ENCODE results near the gene ARHGAP32. TPM values are rescaled to one million over a fixed set of nuclear protein-coding genes. Genes with fewer than 3 reads are reported as not detected.

Gene ARHGAP32
- total RNA-seq, 1 experiment from 2014 or later, result 27.8 TPM

- intact Hi-C loops (cut with micrococcal nuclease), result no loop called here
- Histone ChIP-seq H3K27ac (ENCODE audit: low read depth, low read length) (no peak overlapping the region), H3K9me3 (ENCODE audit: control insufficient read depth in 1 of 2, insufficient read depth in 1 of 2, low read depth in 1 of 2, low read length in 2 of 2) (no peaks in the 10 kb centered on the region), H3K36me3 (ENCODE audit: control insufficient read depth in 1 of 2, insufficient read depth in 2 of 2, low read length in 2 of 2) (no peaks in the 10 kb centered on the region), H3K9ac (ENCODE audit: low read length) (no peak overlapping the region), H3K4me1 (ENCODE audit: control insufficient read depth in 1 of 2, insufficient read depth in 2 of 2, low read length in 2 of 2) (peaks cover 5 to 23% of the 10 kb centered on the region in 2 experiments; a peak in 2 of 4 replicates), H3K4me2 (ENCODE audit: low read length) (peak overlapping the region; percentile 13), H3K27me3 (ENCODE audit: insufficient read depth, low read length) (no peaks in the 10 kb centered on the region), H4K20me1 (ENCODE audit: insufficient read depth) (peaks cover 6% of the 10 kb centered on the region; the same call in 1 of the 2 replicates), H3K9me2 (ENCODE audit: insufficient read depth) (no peaks in the 10 kb centered on the region), H3K79me2 (ENCODE audit: insufficient read depth, low read length) (peaks cover 16% of the 10 kb centered on the region), H3K4me3 (replicated peaks in 1 of 2; ENCODE audit: low read depth in 1 of 2, low read length in 2 of 2) (no peak overlapping the region), H2AFZ (ENCODE audit: low read depth, low read length, poor library complexity, severe bottlenecking) (no peak overlapping the region)
- ChIA-PET POLR2A (no interaction called here), RAD21 (ENCODE audit: low non-redundant PET in 1 of 2, low total read pairs in 2 of 2, uncharacterized antibody in 2 of 2, unreplicated experiment in 2 of 2) (no interaction called here), CTCF (no interaction called here)
- no TSS peak for BruUV-seq (replicated peaks)
- no peak for TF ChIP-seq FOSL1 (IDR thresholded peaks at IDR 0.05; ENCODE audit: low read depth)
- TF ChIP-seq ZFX (IDR thresholded peaks at IDR 0.05), result no peak
- TF ChIP-seq ZBTB33 (IDR thresholded peaks at IDR 0.05; ENCODE audit: extremely low read depth, insufficient replicate concordance, low read length), result no peak
- TF ChIP-seq EZH2 (IDR thresholded peaks at IDR 0.05), result no peak
- no peak for TF ChIP-seq TCF7L2 (IDR thresholded peaks at IDR 0.05; ENCODE audit: borderline replicate concordance, extremely low read depth, insufficient read depth, insufficient read length)
- no peak for TF ChIP-seq SRF (IDR thresholded peaks at IDR 0.05; ENCODE audit: low read depth)
- TF ChIP-seq ELF1 (IDR thresholded peaks at IDR 0.05; ENCODE audit: borderline replicate concordance, low read depth), result no peak
- no peak; the same call in 1 of the 2 replicates for ATAC-seq
- no peak for DNase-seq (ENCODE audit: low read depth, low spot score)
Measured at GRCh38 chr11:129191649-129192048, 476 bp downstream of the ARHGAP32 start.

GRCh38 chr11:129190087-129190486 lies 2.0 kb downstream of the ARHGAP32 start:
- Histone ChIP-seq H3K79me2 (ENCODE audit: insufficient read depth, low read length) (peaks cover 20% of the 10 kb centered on the region), H3K4me3 (replicated peaks in 1 of 2; ENCODE audit: low read depth in 1 of 2, low read length in 2 of 2) (no peak overlapping the region), H2AFZ (ENCODE audit: low read depth, low read length, poor library complexity, severe bottlenecking) (no peak overlapping the region), H3K4me1 (ENCODE audit: control insufficient read depth in 1 of 2, insufficient read depth in 2 of 2, low read length in 2 of 2) (peaks cover 5 to 23% of the 10 kb centered on the region in 2 experiments; a peak in 2 of 4 replicates), H3K9me3 (ENCODE audit: control insufficient read depth in 1 of 2, insufficient read depth in 1 of 2, low read depth in 1 of 2, low read length in 2 of 2) (no peaks in the 10 kb centered on the region), H3K9me2 (ENCODE audit: insufficient read depth) (no peaks in the 10 kb centered on the region), H3K9ac (ENCODE audit: low read length) (no peak overlapping the region), H3K4me2 (ENCODE audit: low read length) (no peak overlapping the region; the same call in 1 of the 2 replicates), H3K27ac (ENCODE audit: low read depth, low read length) (no peak overlapping the region), H3K27me3 (ENCODE audit: insufficient read depth, low read length) (no peaks in the 10 kb centered on the region), H3K36me3 (ENCODE audit: control insufficient read depth in 1 of 2, insufficient read depth in 2 of 2, low read length in 2 of 2) (no peaks in the 10 kb centered on the region), H4K20me1 (ENCODE audit: insufficient read depth) (peaks cover 6% of the 10 kb centered on the region; the same call in 1 of the 2 replicates)
- ChIA-PET POLR2A (no interaction called here), RAD21 (ENCODE audit: low non-redundant PET in 1 of 2, low total read pairs in 2 of 2, uncharacterized antibody in 2 of 2, unreplicated experiment in 2 of 2) (no interaction called here), CTCF (no interaction called here)
- ATAC-seq (no peak), DNase-seq (ENCODE audit: low read depth, low spot score) (no peak)
- no TSS peak for BruUV-seq (replicated peaks)
- TF ChIP-seq ZBTB33 (IDR thresholded peaks at IDR 0.05; ENCODE audit: extremely low read depth, insufficient replicate concordance, low read length) (no peak), FOSL1 (IDR thresholded peaks at IDR 0.05; ENCODE audit: low read depth) (no peak), CEBPB (IDR thresholded peaks at IDR 0.05; ENCODE audit: low read depth) (peak; percentile 52; the same call in 1 of the 2 replicates), ZFX (IDR thresholded peaks at IDR 0.05) (no peak), SIN3A (IDR thresholded peaks at IDR 0.05; ENCODE audit: low read depth) (no peak), REST (IDR thresholded peaks at IDR 0.05; ENCODE audit: low read depth) (no peak)
- intact Hi-C loops (cut with micrococcal nuclease), result no loop called here
